Measurements from ENCODE around the gene TMEM135.
"Not testable (repeated sequence)": the region's sequence is repeated elsewhere in the genome, so short reads cannot be mapped to it uniquely, and the experiment has no call there.

Gene TMEM135

GRCh38 chr11:87265132-87265531 lies 227.4 kb downstream of the TMEM135 start:
- DNase-seq = no peak

- no peak for DNase-seq
Observed at GRCh38 chr11:87265979-87266378, 228.2 kb downstream of the TMEM135 start.

- peak; percentile 86 for DNase-seq
Observed at GRCh38 chr11:87266751-87267150, 229.0 kb downstream of the TMEM135 start.

- not testable (repeated sequence) for DNase-seq
Observed at GRCh38 chr11:87271951-87272350, 234.2 kb downstream of the TMEM135 start.

- no peak for DNase-seq
Observed at GRCh38 chr11:87275176-87275575, 237.4 kb downstream of the TMEM135 start.

- no peak for DNase-seq
Observed at GRCh38 chr11:87280143-87280542, 242.4 kb downstream of the TMEM135 start.

GRCh38 chr11:87281496-87281895 lies 243.8 kb downstream of the TMEM135 start:
- no peak for DNase-seq

- DNase-seq = no peak
Observed at GRCh38 chr11:87284306-87284705, 246.6 kb downstream of the TMEM135 start.

GRCh38 chr11:87285674-87286073 lies 247.9 kb downstream of the TMEM135 start:
- not testable (repeated sequence) for DNase-seq

GRCh38 chr11:87286338-87286737 lies 248.6 kb downstream of the TMEM135 start:
- DNase-seq = no peak

GRCh38 chr11:87290304-87290922 lies 252.7 kb downstream of the TMEM135 start:
- DNase-seq = peak; percentile 73

- no peak for DNase-seq
Observed at GRCh38 chr11:87292598-87292997, 254.9 kb downstream of the TMEM135 start.

GRCh38 chr11:87295237-87295636 lies 257.5 kb downstream of the TMEM135 start:
- DNase-seq = peak; percentile 97

- DNase-seq = no peak
Observed at GRCh38 chr11:87296627-87297026, 258.9 kb downstream of the TMEM135 start.

GRCh38 chr11:87298155-87298554 lies 260.4 kb downstream of the TMEM135 start:
- peak; percentile 40 for DNase-seq

GRCh38 chr11:87299041-87299481 lies 261.3 kb downstream of the TMEM135 start:
- no peak for DNase-seq

GRCh38 chr11:87300640-87301380 lies 263.1 kb downstream of the TMEM135 start:
- DNase-seq = no peak

- no peak for DNase-seq
Observed at GRCh38 chr11:87301785-87302540, 264.2 kb downstream of the TMEM135 start.

GRCh38 chr11:87304412-87304811 lies 266.7 kb downstream of the TMEM135 start:
- no peak for DNase-seq

- no peak for DNase-seq
Observed at GRCh38 chr11:87306262-87306851, 268.6 kb downstream of the TMEM135 start.

- DNase-seq = no peak
Observed at GRCh38 chr11:87307101-87307500, 269.4 kb downstream of the TMEM135 start.

GRCh38 chr11:87315229-87315628 lies 277.5 kb downstream of the TMEM135 start:
- no peak for DNase-seq

- DNase-seq = no peak
Observed at GRCh38 chr11:87316491-87316890, 278.8 kb downstream of the TMEM135 start.
